Endodermal cell (in vitro differentiated cells): ENCODE results near the gene RPIA. TPM values are rescaled to one million over a fixed set of nuclear protein-coding genes. Genes with fewer than 3 reads are reported as not detected.

ENCODE experiments used
- DNase-seq: peaks from one replicate; pipeline ENCODE4 v3.0.0-alpha.2; 2017
- H3K27ac ChIP-seq: 2 replicates; pipeline ENCODE4 v1.5.1; 2013; ENCODE audit warnings: mild to moderate bottlenecking, low read depth, low read length, moderate library complexity
- H3K27me3 ChIP-seq: 2 replicates; pipeline ENCODE4 v1.6.1; 2013; ENCODE audit warnings: mild to moderate bottlenecking, low read length, moderate library complexity; ENCODE audit not compliant: insufficient read depth, control insufficient read depth, poor library complexity, severe bottlenecking
- H3K36me3 ChIP-seq: 2 replicates; pipeline ENCODE4 v1.7.0; 2013; ENCODE audit warnings: mild to moderate bottlenecking, low read length, moderate library complexity; ENCODE audit not compliant: control insufficient read depth, insufficient read depth
- H3K4me1 ChIP-seq: one replicate; pipeline ENCODE4 v1.7.0; 2013; ENCODE audit warnings: low read length; ENCODE audit not compliant: control insufficient read depth, insufficient read depth
- H3K4me3 ChIP-seq: 2 replicates; pipeline ENCODE4 v1.5.1; 2013; ENCODE audit warnings: mild to moderate bottlenecking, low read length, moderate library complexity
- H3K9ac ChIP-seq: 2 replicates; pipeline ENCODE4 v1.6.1; 2013; ENCODE audit warnings: mild to moderate bottlenecking, low read length, moderate library complexity; ENCODE audit not compliant: poor library complexity, severe bottlenecking; ENCODE audit errors: extremely low read depth
- H3K9me3 ChIP-seq: 2 replicates; pipeline ENCODE4 v1.6.1; 2013; ENCODE audit warnings: mild to moderate bottlenecking, low read length, moderate library complexity; ENCODE audit not compliant: control insufficient read depth
- H3K27ac Mint-ChIP-seq: 2 replicates; pipeline ENCODE4 v1.8.0; 2020; ENCODE audit warnings: mixed read lengths
- H3K27me3 Mint-ChIP-seq: 2 replicates; pipeline ENCODE4 v1.8.0; 2021; ENCODE audit warnings: mild to moderate bottlenecking, mixed read lengths; ENCODE audit not compliant: insufficient read depth
- H3K36me3 Mint-ChIP-seq: 2 replicates; pipeline ENCODE4 v1.8.0; 2020; ENCODE audit warnings: low read depth, mixed read lengths
- H3K4me1 Mint-ChIP-seq: 2 replicates; pipeline ENCODE4 v1.8.0; 2020; ENCODE audit warnings: mixed read lengths
- H3K4me3 Mint-ChIP-seq: 2 replicates; pipeline ENCODE4 v1.8.0; 2020; ENCODE audit warnings: mild to moderate bottlenecking, moderate library complexity, mixed read lengths
- H3K9me3 Mint-ChIP-seq: 2 replicates; pipeline ENCODE4 v1.8.0; 2020; ENCODE audit warnings: mild to moderate bottlenecking, mixed read lengths
- CTCF ChIP-seq: fragments of 200-600 bp; sonication (generic); conservative IDR thresholded peaks from 2 replicates; pipeline ENCODE4 v1.5.0; 2021; ENCODE audit warnings: antibody characterized with exemption, mild to moderate bottlenecking
- WGBS, 2 experiments: methylation state at CpG; one replicate each; pipeline versions ENCODE4 v1.1.5 to v1.1.7; 2013; ENCODE audit warnings: missing lambda C conversion rate in 2 of 2, mixed read lengths in 1 of 2; ENCODE audit not compliant: insufficient coverage in 1 of 2, insufficient read length in 1 of 2; 5-methylcytosine and 5-hydroxymethylcytosine counted together
- total RNA-seq, 2 donors: library from RNA; stranded (reverse); fragmentation: NEBNext Ultra II Directional in 1 of 2; extraction: Animal tissue kit (Norgen Biotek cat#: 25700) in 1 of 2; gene quantifications; 2 replicates in 1 of 2; 3 replicates in 1 of 2; pipeline ENCODE4 v1.2.1, GENCODE V29; 2021

RPIA gene
- total RNA-seq, 2 donors from 2014 or later: 16.2 to 26.0 TPM

GRCh38 chr2:88667219-88667618, 24.3 kb upstream of the RPIA start:
- peak; percentile 53 for TF ChIP-seq CTCF
- Mint-ChIP-seq H3K4me3 (no peak overlapping the region), H3K36me3 (no peaks in the 10 kb centered on the region), H3K27me3 (peaks cover 29% of the 10 kb centered on the region), H3K27ac (no peak overlapping the region), H3K9me3 (no peaks in the 10 kb centered on the region), H3K4me1 (no peaks in the 10 kb centered on the region)
- H3K9ac ChIP-seq: no peak overlapping the region
- peaks cover 22% of the 10 kb centered on the region for H3K27me3 ChIP-seq
- 80 to 93% methylated on average over 1 to 2 of the region's 2 CpGs for WGBS, 2 experiments
- H3K27ac ChIP-seq: no peak overlapping the region
- H3K4me1 ChIP-seq: no peaks in the 10 kb centered on the region
- DNase-seq: no peak
- no peaks in the 10 kb centered on the region for H3K9me3 ChIP-seq
- H3K36me3 ChIP-seq: no peaks in the 10 kb centered on the region
- no peak overlapping the region for H3K4me3 ChIP-seq

GRCh38 chr2:88668862-88669261, 22.6 kb upstream of the RPIA start:
- Mint-ChIP-seq H3K36me3 (no peaks in the 10 kb centered on the region), H3K4me3 (no peak overlapping the region), H3K9me3 (no peaks in the 10 kb centered on the region), H3K27me3 (peaks cover 33% of the 10 kb centered on the region), H3K4me1 (no peaks in the 10 kb centered on the region), H3K27ac (no peak overlapping the region)
- H3K36me3 ChIP-seq: no peaks in the 10 kb centered on the region
- no peak overlapping the region for H3K4me3 ChIP-seq
- WGBS, 2 experiments: 98 to 100% methylated on average over 1 to 2 of the region's 2 CpGs
- DNase-seq: no peak
- H3K4me1 ChIP-seq: no peaks in the 10 kb centered on the region
- H3K9ac ChIP-seq: no peak overlapping the region
- no peak for TF ChIP-seq CTCF
- H3K27me3 ChIP-seq: peaks cover 22% of the 10 kb centered on the region
- no peaks in the 10 kb centered on the region for H3K9me3 ChIP-seq
- H3K27ac ChIP-seq: no peak overlapping the region

GRCh38 chr2:88669482-88670214, 21.8 kb upstream of the RPIA start:
- Histone ChIP-seq H3K27me3 (peaks cover 22% of the 10 kb centered on the region), H3K9me3 (no peaks in the 10 kb centered on the region), H3K4me1 (no peaks in the 10 kb centered on the region), H3K36me3 (no peaks in the 10 kb centered on the region), H3K27ac (no peak overlapping the region), H3K9ac (no peak overlapping the region), H3K4me3 (no peak overlapping the region)
- Mint-ChIP-seq H3K9me3 (no peaks in the 10 kb centered on the region), H3K36me3 (no peaks in the 10 kb centered on the region), H3K27ac (no peak overlapping the region), H3K4me3 (no peak overlapping the region), H3K4me1 (no peaks in the 10 kb centered on the region), H3K27me3 (peaks cover 33% of the 10 kb centered on the region)
- TF ChIP-seq CTCF: peak; percentile 84
- 63 to 72% methylated on average over 2 to 4 of the region's 6 CpGs for WGBS, 2 experiments
- DNase-seq: peak; percentile 71
